SU-DHL-6 (cell line): ENCODE measurements around the gene GDI1.

Experiments
- H2AFZ ChIP-seq: fragments of 200-600 bp; sonication (generic); 2 replicates; pipeline ENCODE4 v1.6.1; 2014; ENCODE audit warnings: low read depth, mild to moderate bottlenecking, moderate library complexity, mixed read lengths, antibody characterized with exemption, low read length; ENCODE audit not compliant: severe bottlenecking
- H3F3A ChIP-seq: fragments of 200-600 bp; shearing (Covaris generic); 2 replicates; pipeline ENCODE4 v1.6.0; 2016; ENCODE audit warnings: antibody characterized with exemption, mild to moderate bottlenecking; ENCODE audit not compliant: insufficient read depth
- H3K27ac ChIP-seq: fragments of 200-600 bp; sonication (generic); 2 replicates; pipeline ENCODE4 v1.5.1; 2016; ENCODE audit warnings: low read depth, mild to moderate bottlenecking, low read length, moderate library complexity, mixed read lengths
- H3K27me3 ChIP-seq: fragments of 200-600 bp; sonication (generic), shearing (Covaris generic); 2 replicates; pipeline ENCODE4 v1.6.0; 2014; ENCODE audit warnings: mild to moderate bottlenecking, low read length
- H3K36me3 ChIP-seq: fragments of 200-600 bp; sonication (generic); 2 replicates; pipeline ENCODE4 v1.6.1; 2014; ENCODE audit warnings: mild to moderate bottlenecking, low read length, mixed read lengths
- H3K4me2 ChIP-seq: fragments of 300-600, 200-600 bp; shearing (Covaris generic), sonication (generic); 2 replicates; pipeline ENCODE4 v1.6.0; 2014; ENCODE audit warnings: low read length, low read depth, mild to moderate bottlenecking; ENCODE audit not compliant: poor library complexity, severe bottlenecking
- H3K4me3 ChIP-seq: fragments of 200-600 bp; sonication (generic); 2 replicates; pipeline ENCODE4 v1.5.1; 2014; ENCODE audit warnings: antibody characterized with exemption, low read length, mild to moderate bottlenecking, mixed read lengths; ENCODE audit not compliant: insufficient read depth, poor library complexity, severe bottlenecking
- H3K79me2 ChIP-seq: fragments of 200-600 bp; sonication (generic); 2 replicates; pipeline ENCODE4 v1.6.1; 2014; ENCODE audit warnings: mild to moderate bottlenecking, low read length, moderate library complexity; ENCODE audit not compliant: insufficient read depth
- H3K9ac ChIP-seq: fragments of 200-600 bp; sonication (generic); 2 replicates; pipeline ENCODE4 v1.7.0; 2014; ENCODE audit warnings: mild to moderate bottlenecking, low read length
- H3K9me2 ChIP-seq: fragments of 200-600 bp; sonication (generic); replicated peaks from 2 replicates; pipeline ENCODE4 v1.6.1; 2014; ENCODE audit warnings: low read length; ENCODE audit not compliant: insufficient read depth
- H3K9me3 ChIP-seq: fragments of 200-600 bp; sonication (generic); 2 replicates; pipeline ENCODE4 v1.6.1; 2014; ENCODE audit warnings: low read length, mixed read lengths; ENCODE audit not compliant: insufficient read depth
- H4K20me1 ChIP-seq: fragments of 200-600 bp; sonication (generic); 2 replicates; pipeline ENCODE4 v1.6.1; 2014; ENCODE audit warnings: low read depth, mild to moderate bottlenecking, antibody characterized with exemption, low read length, moderate library complexity, mixed read lengths
- CTCF ChIP-seq: fragments of 200-600 bp; sonication (generic); IDR thresholded peaks from one replicate; pipeline ENCODE4 v1.5.1; 2017; ENCODE audit warnings: antibody characterized with exemption, mild to moderate bottlenecking, low read length, moderate library complexity; ENCODE audit not compliant: insufficient read depth, poor library complexity, severe bottlenecking
- EZH2phosphoT487 ChIP-seq: fragments of 200-600 bp; sonication (generic), shearing (Covaris generic); conservative IDR thresholded peaks from 2 replicates; pipeline ENCODE4 v1.6.1; 2018; ENCODE audit warnings: mild to moderate bottlenecking, antibody characterized with exemption, low read length, moderate library complexity, mixed read lengths

Gene GDI1

GRCh38 chrX:154481911-154482601 is 45.1 kb downstream of the GDI1 start:
- no peak for TF ChIP-seq CTCF
- TF ChIP-seq EZH2phosphoT487: no peak
- peak overlapping the region; percentile 42 for H3K4me2 ChIP-seq
- no peaks in the 10 kb centered on the region for H3K9me3 ChIP-seq
- peak overlapping the region; percentile 83 for H2AFZ ChIP-seq
- peak overlapping the region; percentile 73 for H3K27ac ChIP-seq
- H3K27me3 ChIP-seq: no peaks in the 10 kb centered on the region
- no peaks in the 10 kb centered on the region for H4K20me1 ChIP-seq
- peaks cover 18% of the 10 kb centered on the region for H3K79me2 ChIP-seq
- peaks cover 30% of the 10 kb centered on the region for H3F3A ChIP-seq
- no peaks in the 10 kb centered on the region for H3K9me2 ChIP-seq
- H3K36me3 ChIP-seq: no peaks in the 10 kb centered on the region
- H3K4me3 ChIP-seq: no peak overlapping the region
- H3K9ac ChIP-seq: peak overlapping the region; percentile 39

- peak overlapping the region; percentile 73; the same call in 1 of the 2 replicates for H3K27ac ChIP-seq
- TF ChIP-seq EZH2phosphoT487 (no peak), CTCF (no peak)
Observed at GRCh38 chrX:154482786-154483185, 45.8 kb downstream of the GDI1 start.

GRCh38 chrX:154483325-154483724 is 46.4 kb downstream of the GDI1 start:
- H3K9ac ChIP-seq: no peak overlapping the region
- H3K27ac ChIP-seq: 0 out of 2 replicates have a peak overlapping the region, but pooled peaks have one; percentile 73
- peaks cover 25% of the 10 kb centered on the region for H3F3A ChIP-seq
- H4K20me1 ChIP-seq: no peaks in the 10 kb centered on the region
- H3K27me3 ChIP-seq: no peaks in the 10 kb centered on the region
- peaks cover 18% of the 10 kb centered on the region for H3K79me2 ChIP-seq
- no peaks in the 10 kb centered on the region for H3K9me2 ChIP-seq
- no peaks in the 10 kb centered on the region for H3K36me3 ChIP-seq
- H3K4me3 ChIP-seq: no peak overlapping the region
- no peak overlapping the region for H2AFZ ChIP-seq
- TF ChIP-seq EZH2phosphoT487: no peak
- no peak for TF ChIP-seq CTCF
- no peak overlapping the region for H3K4me2 ChIP-seq
- no peaks in the 10 kb centered on the region for H3K9me3 ChIP-seq

More at GRCh38 chrX:154482786-154483185, 45.8 kb downstream of the GDI1 start:
- no peaks in the 10 kb centered on the region for H3K9me2 ChIP-seq
- H4K20me1 ChIP-seq: no peaks in the 10 kb centered on the region
- no peaks in the 10 kb centered on the region for H3K36me3 ChIP-seq
- no peak overlapping the region for H3K4me2 ChIP-seq
- peaks cover 26% of the 10 kb centered on the region for H3F3A ChIP-seq
- H2AFZ ChIP-seq: no peak overlapping the region
- peaks cover 18% of the 10 kb centered on the region for H3K79me2 ChIP-seq
- H3K9ac ChIP-seq: no peak overlapping the region
- no peak overlapping the region for H3K4me3 ChIP-seq
- no peaks in the 10 kb centered on the region for H3K9me3 ChIP-seq
- no peaks in the 10 kb centered on the region for H3K27me3 ChIP-seq
